Measurements from ENCODE around the gene ALKBH5.

- no peak for TF ChIP-seq CTCF (IDR thresholded peaks at IDR 0.05)
- TF ChIP-seq POLR2A (IDR thresholded peaks at IDR 0.05) = no peak
- no peak for TF ChIP-seq EP300 (IDR thresholded peaks at IDR 0.05)
Observed at GRCh38 chr17:18251204-18251603, 67.6 kb downstream of the ALKBH5 start.
